Measurements from ENCODE around the gene SP3. TPM values are rescaled to one million over a fixed set of nuclear protein-coding genes. Genes with fewer than 3 reads are reported as not detected.

Gene SP3
- 10 to 100 TPM; 58.9 to 89.2 (median 77.6) TPM for polyA plus RNA-seq (ENCODE audit: insufficient read length in 10 of 10)
- long read RNA-seq, donor 1, full-length matches to known transcripts, result 12 of 17 reads
- long read RNA-seq, donor 1, partial matches to known transcripts, result 5 of 17 reads
- long read RNA-seq, donor 1, other reads (novel, unspliced or antisense), result 0 of 17 reads
- long read RNA-seq, donor 2, full-length matches to known transcripts, result 4 of 4 reads
- long read RNA-seq, donor 2, partial matches to known transcripts, result 0 of 4 reads
- long read RNA-seq, donor 2, other reads (novel, unspliced or antisense), result 0 of 4 reads
- long read RNA-seq, donor 3, result 0 reads
- long read RNA-seq, donor 4, partial matches to known transcripts, result 5 of 7 reads
- long read RNA-seq, donor 4, other reads (novel, unspliced or antisense), result 0 of 7 reads
- long read RNA-seq, donor 5, full-length matches to known transcripts, result 10 of 31 reads
- long read RNA-seq, donor 5, partial matches to known transcripts, result 21 of 31 reads
- long read RNA-seq, donor 5, other reads (novel, unspliced or antisense), result 0 of 31 reads
- long read RNA-seq, donor 6, full-length matches to known transcripts, result 3 of 9 reads
- long read RNA-seq, donor 6, partial matches to known transcripts, result 6 of 9 reads
- long read RNA-seq, donor 6, other reads (novel, unspliced or antisense), result 0 of 9 reads
- long read RNA-seq, donor 7, full-length matches to known transcripts, result 9 of 14 reads
- long read RNA-seq, donor 7, partial matches to known transcripts, result 5 of 14 reads
- long read RNA-seq, donor 7, other reads (novel, unspliced or antisense), result 0 of 14 reads
- long read RNA-seq, donor 8, full-length matches to known transcripts, result 5 of 17 reads
- long read RNA-seq, donor 8, partial matches to known transcripts, result 12 of 17 reads
- long read RNA-seq, donor 8, other reads (novel, unspliced or antisense), result 0 of 17 reads
- long read RNA-seq, donor 9, full-length matches to known transcripts, result 4 of 4 reads
- long read RNA-seq, donor 9, partial matches to known transcripts, result 0 of 4 reads
- long read RNA-seq, donor 9, other reads (novel, unspliced or antisense), result 0 of 4 reads

- peak; percentile 98 to 100 (median 99) for DNase-seq
These were observed at the start of gene SP3 for GRCh38 chr2:173965372-173966025. TSS of gene SP3 (minus strand) at chr2:173965373. CDS start at chr2:173965171, 202 bp downstream.

GRCh38 chr2:174014699-174015070 lies 49.5 kb upstream of the SP3 start:
- peak in 2 of 3 donors; percentile 48 to 81 for DNase-seq

GRCh38 chr2:174014011-174014698 lies 49.0 kb upstream of the SP3 start:
- no peak for DNase-seq

GRCh38 chr2:174013315-174013751 lies 48.2 kb upstream of the SP3 start:
- no peak for DNase-seq

- peak; percentile 74 to 95 (median 85) for DNase-seq
These were observed 47.5 kb upstream of the SP3 start for GRCh38 chr2:174012347-174013314.

GRCh38 chr2:174011796-174012195 lies 46.6 kb upstream of the SP3 start:
- DNase-seq, result no peak

- no peak for DNase-seq
These were observed 46.0 kb upstream of the SP3 start for GRCh38 chr2:174011173-174011572.

- no peak for DNase-seq
These were observed 44.5 kb upstream of the SP3 start for GRCh38 chr2:174009488-174010223.

- DNase-seq, result no peak
These were observed 43.5 kb upstream of the SP3 start for GRCh38 chr2:174008720-174009119.

- DNase-seq, result no peak
These were observed 41.8 kb upstream of the SP3 start for GRCh38 chr2:174007010-174007409.

- no peak for DNase-seq
These were observed 40.7 kb upstream of the SP3 start for GRCh38 chr2:174005801-174006419.

GRCh38 chr2:174004905-174005605 lies 39.9 kb upstream of the SP3 start:
- peak in 2 of 3 donors; percentile 62 to 75 for DNase-seq

- DNase-seq, result no peak
These were observed 38.8 kb upstream of the SP3 start for GRCh38 chr2:174003720-174004695.

- DNase-seq, result no peak
These were observed 37.5 kb upstream of the SP3 start for GRCh38 chr2:174002679-174003078.

GRCh38 chr2:174001107-174001506 lies 35.9 kb upstream of the SP3 start:
- DNase-seq, result no peak

- no peak for DNase-seq
These were observed 34.6 kb upstream of the SP3 start for GRCh38 chr2:173999724-174000123.

- DNase-seq, result no peak
These were observed 34.1 kb upstream of the SP3 start for GRCh38 chr2:173999272-173999671.
